AG04449 (cell line): ENCODE measurements around the gene YDJC.
"Not testable (repeated sequence)": the region's sequence is repeated elsewhere in the genome, so short reads cannot be mapped to it uniquely, and the experiment has no call there.

Source experiments
- CTCF ChIA-PET: fragments of 350-600 bp; formaldehyde crosslinking; extraction: SDS; loops from one replicate; lab custom pipeline; 2021; ENCODE audit warnings: antibody characterized with exemption; lab: Yijun Ruan, JAX
- POLR2A ChIA-PET: fragments of 400-600, 350-600 bp; formaldehyde crosslinking; extraction: SDS; loops from one replicate; lab custom pipeline; 2020; ENCODE audit warnings: antibody characterized with exemption, inconsistent platforms; lab: Yijun Ruan, JAX
- DNase-seq: peaks from one replicate; pipeline ENCODE4 v3.0.0-alpha.2; 2010; ENCODE audit warnings: low read depth, low spot score
- H3K4me3 ChIP-seq: 2 replicates; pipeline ENCODE4 v1.5.1; 2011; ENCODE audit warnings: low read depth, mild to moderate bottlenecking, control low read depth, low read length
- TF ChIP-seq, protein P1 (sequence below): IDR thresholded peaks from one replicate; pipeline ENCODE4 v1.5.1; 2011; ENCODE audit warnings: mild to moderate bottlenecking, moderate library complexity, low read length, control low read depth, inconsistent platforms; ENCODE audit not compliant: insufficient read depth; ENCODE audit errors: missing control alignments

Gene YDJC

DNA sequence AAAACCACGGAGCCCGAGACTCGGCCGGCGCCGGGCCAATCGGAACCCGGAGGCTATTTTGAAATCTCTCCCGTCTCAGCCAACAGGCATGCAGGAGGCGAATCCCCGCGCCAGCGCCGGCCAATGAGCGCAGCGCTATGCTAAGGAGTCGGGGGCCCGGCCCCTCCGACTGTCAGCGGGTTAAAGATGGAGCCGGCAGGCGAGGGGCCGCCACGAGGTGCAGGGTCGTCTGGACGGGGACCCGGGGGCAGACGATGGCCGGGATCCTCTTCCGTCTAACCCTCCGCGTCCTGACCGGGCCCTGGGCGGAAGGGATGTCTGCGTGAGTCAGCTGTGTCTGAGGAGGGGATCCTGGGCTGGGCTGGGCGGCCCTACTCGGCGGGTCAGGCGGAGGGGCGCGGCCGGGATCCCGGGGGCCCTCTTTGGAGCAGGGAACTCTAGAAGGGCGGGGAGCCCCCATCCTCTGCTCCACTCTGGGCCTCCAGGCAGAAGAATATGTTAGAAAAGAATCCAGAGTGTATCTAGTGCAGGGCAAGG lies 22.3 kb upstream of the YDJC start:
- TF ChIP-seq, protein P1, sequence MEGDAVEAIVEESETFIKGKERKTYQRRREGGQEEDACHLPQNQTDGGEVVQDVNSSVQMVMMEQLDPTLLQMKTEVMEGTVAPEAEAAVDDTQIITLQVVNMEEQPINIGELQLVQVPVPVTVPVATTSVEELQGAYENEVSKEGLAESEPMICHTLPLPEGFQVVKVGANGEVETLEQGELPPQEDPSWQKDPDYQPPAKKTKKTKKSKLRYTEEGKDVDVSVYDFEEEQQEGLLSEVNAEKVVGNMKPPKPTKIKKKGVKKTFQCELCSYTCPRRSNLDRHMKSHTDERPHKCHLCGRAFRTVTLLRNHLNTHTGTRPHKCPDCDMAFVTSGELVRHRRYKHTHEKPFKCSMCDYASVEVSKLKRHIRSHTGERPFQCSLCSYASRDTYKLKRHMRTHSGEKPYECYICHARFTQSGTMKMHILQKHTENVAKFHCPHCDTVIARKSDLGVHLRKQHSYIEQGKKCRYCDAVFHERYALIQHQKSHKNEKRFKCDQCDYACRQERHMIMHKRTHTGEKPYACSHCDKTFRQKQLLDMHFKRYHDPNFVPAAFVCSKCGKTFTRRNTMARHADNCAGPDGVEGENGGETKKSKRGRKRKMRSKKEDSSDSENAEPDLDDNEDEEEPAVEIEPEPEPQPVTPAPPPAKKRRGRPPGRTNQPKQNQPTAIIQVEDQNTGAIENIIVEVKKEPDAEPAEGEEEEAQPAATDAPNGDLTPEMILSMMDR, result no peak
- ChIA-PET CTCF (interaction anchor here (1.1 to 5.0 kb wide), 3 partner anchors 10 to 286 kb away, joined by 3 to 39 read pairs (median 3); partner anchors contain the start of gene SDF2L1), POLR2A (no interaction called here)
- peak overlapping the region; percentile 93 for H3K4me3 ChIP-seq
- no peak for DNase-seq

DNA sequence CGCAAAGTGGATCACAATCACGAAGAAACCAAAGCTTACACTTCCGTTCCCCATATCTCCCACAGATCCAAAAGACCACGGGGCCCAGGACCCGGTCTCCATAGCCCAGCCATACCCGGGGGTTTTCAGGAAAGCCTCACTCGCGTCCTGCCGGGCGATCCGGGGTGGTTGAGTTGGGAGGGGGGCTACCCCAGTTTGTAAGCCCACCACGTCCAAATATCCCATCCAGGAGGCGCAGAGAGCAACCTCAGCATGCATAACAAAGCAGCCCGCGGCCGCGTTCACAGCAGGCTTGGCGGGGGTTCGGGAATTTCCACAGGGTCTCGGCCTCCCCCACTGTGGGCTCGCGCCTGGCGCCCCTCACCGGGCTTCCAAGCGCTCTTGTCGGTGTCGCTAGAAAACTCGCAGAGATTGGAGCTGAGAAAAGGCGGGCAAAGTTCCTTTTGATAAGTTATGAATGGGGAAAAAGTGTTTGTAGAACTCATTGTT lies 21.7 kb upstream of the YDJC start:
- DNase-seq, result no peak
- H3K4me3 ChIP-seq, result peak overlapping the region; percentile 93
- POLR2A ChIA-PET, result no interaction called here
- CTCF ChIA-PET, result interaction anchor here (1.1 to 5.0 kb wide), 4 partner anchors 9 to 287 kb away, joined by 3 to 39 read pairs (median 4); partner anchors contain the start of gene SDF2L1
- TF ChIP-seq, protein P1, result no peak

DNA sequence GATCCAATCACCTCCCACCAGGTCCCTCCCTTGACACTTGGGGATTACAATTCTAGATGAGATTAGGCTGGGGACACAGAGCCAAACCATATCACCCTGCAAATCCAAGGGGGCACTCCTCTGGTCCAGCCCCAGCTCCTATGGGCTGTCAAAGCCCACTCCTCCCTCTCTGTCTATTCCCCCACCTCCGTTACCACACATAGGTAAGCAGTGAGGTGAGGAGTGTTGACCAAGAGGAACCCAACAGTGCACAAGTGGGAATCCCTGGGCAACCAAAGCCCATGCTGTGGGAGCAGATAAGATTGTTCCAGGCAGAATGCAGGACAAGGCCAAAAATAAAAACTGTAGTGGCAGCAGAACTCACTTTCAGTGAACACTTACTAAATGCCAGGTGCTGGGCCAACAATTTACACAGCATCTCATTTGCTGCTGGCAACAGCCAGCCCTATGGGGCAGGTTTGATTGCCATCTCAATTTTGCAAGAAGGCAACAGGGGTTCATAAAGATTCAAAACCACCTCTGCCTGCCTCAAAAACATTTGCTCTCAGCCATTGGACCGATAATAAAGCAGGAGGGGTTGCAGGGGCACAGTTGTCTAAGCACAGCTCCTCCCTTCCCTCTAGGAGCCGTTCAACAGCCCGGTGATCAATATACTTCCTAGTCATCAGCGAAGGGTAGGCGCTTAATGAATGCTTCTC lies 21.1 kb upstream of the YDJC start:
- no peak for DNase-seq
- H3K4me3 ChIP-seq, result peak overlapping the region; percentile 93
- POLR2A ChIA-PET, result no interaction called here
- TF ChIP-seq, protein P1, result no peak
- CTCF ChIA-PET, result interaction anchor here (1.1 to 5.0 kb wide), 2 partner anchors 9 to 20 kb away, joined by 6 to 39 read pairs; partner anchors contain the start of gene SDF2L1

DNA sequence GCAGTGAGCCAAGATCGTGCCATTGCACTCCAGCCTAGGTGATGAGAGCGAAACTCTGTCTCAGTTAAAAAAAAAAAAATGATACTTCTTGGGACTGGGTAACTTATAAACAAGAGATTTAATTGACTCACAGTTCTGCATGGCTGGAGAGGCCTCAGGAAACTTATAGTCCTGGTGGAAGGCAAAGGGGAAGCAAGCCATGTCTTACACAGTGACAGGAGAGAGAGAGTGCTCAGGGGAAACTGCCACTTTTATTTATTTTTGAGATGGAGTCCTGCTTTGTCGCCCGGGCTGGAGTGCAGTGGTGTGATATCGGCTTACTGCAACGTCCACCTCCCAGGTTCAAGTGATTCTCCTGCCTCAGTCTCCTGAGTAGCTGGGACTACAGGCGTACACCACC lies 20.5 kb upstream of the YDJC start:
- H3K4me3 ChIP-seq, result no peak overlapping the region
- no peak for DNase-seq
- POLR2A ChIA-PET, result no interaction called here
- TF ChIP-seq, protein P1, result no peak
- CTCF ChIA-PET, result interaction anchor here (1.1 to 5.0 kb wide), 2 partner anchors 8 to 19 kb away, joined by 6 to 39 read pairs; partner anchors contain the start of gene SDF2L1

DNA sequence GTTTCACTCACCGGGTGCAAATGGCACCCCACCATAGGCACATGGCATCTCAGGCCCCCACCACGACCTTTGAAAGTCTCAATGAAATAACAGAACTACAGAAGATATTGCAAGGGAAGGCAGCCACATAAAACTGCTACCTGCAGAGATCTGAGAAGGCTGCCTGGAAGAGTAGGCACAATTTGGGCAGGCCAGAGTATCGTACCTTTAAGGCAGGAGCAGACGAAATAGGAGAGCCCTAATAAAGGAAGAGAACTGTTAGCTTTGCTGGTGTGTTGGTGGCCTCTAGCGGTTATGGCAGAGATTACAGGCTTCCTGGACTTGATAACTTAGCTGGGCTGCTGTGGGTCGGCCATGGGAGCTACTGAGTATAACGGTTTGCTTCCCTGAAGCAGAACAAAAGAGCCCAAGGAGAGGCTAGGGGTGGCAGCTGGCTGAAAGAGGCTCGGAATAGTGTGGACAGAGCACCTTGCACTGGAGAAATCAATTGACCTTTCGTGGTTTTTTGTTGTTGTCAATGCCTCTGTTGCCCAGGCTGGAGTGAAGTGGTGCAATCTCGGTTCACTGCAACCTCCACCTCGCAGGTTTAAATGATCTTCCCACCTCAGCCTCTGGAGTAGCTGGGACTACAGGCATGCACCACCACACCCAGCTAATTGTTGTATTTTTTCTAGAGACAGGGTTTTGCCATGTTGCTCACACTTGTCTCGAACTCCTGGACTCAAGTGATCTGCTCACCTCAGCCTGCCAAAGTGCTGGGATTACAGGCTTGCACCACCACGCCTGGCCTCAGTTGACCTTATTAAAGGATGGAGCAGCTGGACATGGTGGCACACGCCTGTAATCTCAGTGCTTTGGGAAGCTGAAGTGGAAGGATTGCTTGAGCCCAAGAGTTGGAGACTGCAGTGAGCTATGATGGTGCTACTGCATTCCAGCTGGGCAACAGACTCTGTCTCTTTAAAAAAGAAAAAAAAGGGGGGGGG lies 17.1 kb upstream of the YDJC start:
- TF ChIP-seq, protein P1, result peak; percentile 78
- CTCF ChIA-PET, result interaction anchor here (0.6 to 7.2 kb wide), 22 partner anchors 8 to 834 kb away, joined by 3 to 158 read pairs (median 4); partner anchors contain the start of genes CCDC116, PPIL2 and YDJC
- POLR2A ChIA-PET, result interaction anchor here (0.6 to 0.9 kb wide), 2 partner anchors 293 to 761 kb away, joined by 3 read pairs; no protein-coding TSS in a partner anchor
- DNase-seq, result no peak
- H3K4me3 ChIP-seq, result no peak overlapping the region

DNA sequence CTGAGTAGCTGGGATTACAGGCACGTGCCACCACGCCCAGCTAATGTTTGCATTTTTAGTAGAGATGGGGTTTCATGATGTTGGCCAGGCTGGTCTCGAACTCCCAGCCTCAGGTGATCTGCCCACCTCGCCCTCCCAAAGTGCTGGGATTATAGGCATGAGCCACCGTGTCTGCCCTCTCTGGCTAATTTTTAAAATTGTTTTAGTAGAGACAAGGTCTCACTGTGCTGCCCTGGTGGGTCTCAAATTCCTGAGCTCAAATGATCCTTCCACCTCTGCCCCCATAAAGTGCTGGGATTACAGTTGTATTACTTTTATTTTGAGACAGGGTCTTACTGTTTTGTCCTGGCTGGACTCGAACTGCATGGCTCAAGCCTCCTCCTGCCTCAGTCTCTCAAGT lies 15.7 kb upstream of the YDJC start:
- CTCF ChIA-PET, result interaction anchor here (0.8 to 7.2 kb wide), 7 partner anchors 8 to 191 kb away, joined by 3 to 158 read pairs (median 7); partner anchors contain the start of genes CCDC116 and YDJC
- H3K4me3 ChIP-seq, POLR2A ChIA-PET, DNase-seq: not testable (repeated sequence)
